RPMI7951 (cell line): ENCODE data around the gene ANTKMT. TPM values are rescaled to one million over a fixed set of nuclear protein-coding genes. Genes with fewer than 3 reads are reported as not detected.

Source experiments
- DNase-seq: peaks from one replicate; pipeline ENCODE4 v3.0.0-alpha.2; 2012; ENCODE audit warnings: low read depth
- total RNA-seq: library from RNA; depleted of rRNA; stranded (reverse); fragments of >200 nt; shearing (Covaris generic); gene quantifications from 2 replicates; pipeline ENCODE4 v1.2.3, GENCODE V29; 2014

Gene ANTKMT
- total RNA-seq, 1 experiment from 2014 or later: 18.0 TPM

- peak; percentile 80 for DNase-seq
These were observed 6.1 kb upstream of the ANTKMT start, which contains the start of gene METRN for GRCh38 chr16:714558-715476. Gene METRN, plus strand, starts transcription at chr16:715118. Its CDS starts 172 bp downstream, at chr16:715290.

- no peak for DNase-seq
These were observed 5.3 kb upstream of the ANTKMT start for GRCh38 chr16:715477-716199.

GRCh38 chr16:716200-716568 lies 4.8 kb upstream of the ANTKMT start:
- DNase-seq: peak; percentile 70

- no peak for DNase-seq
These were observed 4.1 kb upstream of the ANTKMT start for GRCh38 chr16:716768-717325.

- no peak for DNase-seq
These were observed 3.3 kb upstream of the ANTKMT start for GRCh38 chr16:717450-718245.

- DNase-seq: no peak
These were observed 2.6 kb upstream of the ANTKMT start for GRCh38 chr16:718389-718788.

GRCh38 chr16:718922-719321 lies 2.0 kb upstream of the ANTKMT start:
- no peak for DNase-seq

- DNase-seq: no peak
These were observed 1.0 kb upstream of the ANTKMT start for GRCh38 chr16:719815-720446.

GRCh38 chr16:720447-720989 lies 428 bp upstream of the ANTKMT start:
- peak; percentile 71 for DNase-seq

GRCh38 chr16:721765-722540 lies 1.0 kb downstream of the ANTKMT start:
- no peak for DNase-seq

GRCh38 chr16:722835-723633 lies 2.1 kb downstream of the ANTKMT start:
- no peak for DNase-seq

GRCh38 chr16:723695-724094 lies 2.7 kb downstream of the ANTKMT start:
- DNase-seq: no peak

- DNase-seq: peak; percentile 35
These were observed 3.5 kb downstream of the ANTKMT start for GRCh38 chr16:724188-725040.

GRCh38 chr16:725041-725376 lies 4.1 kb downstream of the ANTKMT start:
- DNase-seq: no peak

GRCh38 chr16:725463-726187 lies 4.7 kb downstream of the ANTKMT start:
- no peak for DNase-seq

- no peak for DNase-seq
These were observed 5.2 kb downstream of the ANTKMT start for GRCh38 chr16:726188-726437.

- peak; percentile 34 for DNase-seq
These were observed 5.7 kb downstream of the ANTKMT start, which contains the start of the genes CCDC78 and HAGHL for GRCh38 chr16:726438-727290. Gene CCDC78, minus strand, starts transcription at chr16:726443. Its CDS starts 76 bp downstream, at chr16:726367. Gene HAGHL, plus strand, starts transcription at chr16:727106. Its CDS starts 404 bp downstream, at chr16:727510.
